ENCODE results near the gene EIF5A2. TPM values are rescaled to one million over a fixed set of nuclear protein-coding genes. Genes with fewer than 3 reads are reported as not detected.

The EIF5A2 gene
- total RNA-seq, 1 donor = 12.3 TPM

DNA sequence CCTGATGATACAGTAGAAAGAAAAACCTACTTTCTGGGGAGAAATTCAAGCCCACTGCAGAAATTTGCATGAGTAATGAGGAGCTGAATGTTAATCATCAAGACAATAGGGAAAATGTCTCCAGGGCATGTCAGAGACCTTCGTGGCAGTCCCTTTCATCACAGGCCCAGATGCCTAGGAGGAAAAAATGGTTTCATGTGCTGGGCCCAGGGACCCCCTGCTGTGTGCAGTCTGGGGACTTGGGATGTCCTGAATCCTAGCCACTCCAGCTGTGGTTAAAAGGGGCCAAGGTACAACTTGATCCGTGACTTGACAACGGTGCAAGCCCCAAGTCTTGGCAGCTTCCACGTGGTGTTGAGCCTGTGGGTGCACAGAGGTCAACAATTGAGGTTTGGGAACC lies 10.3 kb upstream of the EIF5A2 start:
- Histone ChIP-seq H3K4me1 (ENCODE audit: insufficient read depth, low read length) (no peaks in the 10 kb centered on the region), H3K9me3 (ENCODE audit: low read depth, low read length) (no peaks in the 10 kb centered on the region), H2AFZ (ENCODE audit: low read length) (no peak overlapping the region), H4K20me1 (ENCODE audit: insufficient read depth, low read length) (no peaks in the 10 kb centered on the region), H3K27ac (ENCODE audit: low read depth, low read length) (no peak overlapping the region), H3K36me3 (ENCODE audit: insufficient read depth, low read length) (no peaks in the 10 kb centered on the region), H3K4me3 (ENCODE audit: insufficient read depth, low read length) (no peak overlapping the region), H3K27me3 (ENCODE audit: insufficient read depth, low read length) (no peaks in the 10 kb centered on the region), H3K79me2 (ENCODE audit: insufficient read depth, low read length) (no peaks in the 10 kb centered on the region), H3K4me2 (ENCODE audit: insufficient read depth, low read length) (no peak overlapping the region)
- no peak for DNase-seq (ENCODE audit: insufficient read length, low spot score, missing footprints)
- TF ChIP-seq, protein P1, sequence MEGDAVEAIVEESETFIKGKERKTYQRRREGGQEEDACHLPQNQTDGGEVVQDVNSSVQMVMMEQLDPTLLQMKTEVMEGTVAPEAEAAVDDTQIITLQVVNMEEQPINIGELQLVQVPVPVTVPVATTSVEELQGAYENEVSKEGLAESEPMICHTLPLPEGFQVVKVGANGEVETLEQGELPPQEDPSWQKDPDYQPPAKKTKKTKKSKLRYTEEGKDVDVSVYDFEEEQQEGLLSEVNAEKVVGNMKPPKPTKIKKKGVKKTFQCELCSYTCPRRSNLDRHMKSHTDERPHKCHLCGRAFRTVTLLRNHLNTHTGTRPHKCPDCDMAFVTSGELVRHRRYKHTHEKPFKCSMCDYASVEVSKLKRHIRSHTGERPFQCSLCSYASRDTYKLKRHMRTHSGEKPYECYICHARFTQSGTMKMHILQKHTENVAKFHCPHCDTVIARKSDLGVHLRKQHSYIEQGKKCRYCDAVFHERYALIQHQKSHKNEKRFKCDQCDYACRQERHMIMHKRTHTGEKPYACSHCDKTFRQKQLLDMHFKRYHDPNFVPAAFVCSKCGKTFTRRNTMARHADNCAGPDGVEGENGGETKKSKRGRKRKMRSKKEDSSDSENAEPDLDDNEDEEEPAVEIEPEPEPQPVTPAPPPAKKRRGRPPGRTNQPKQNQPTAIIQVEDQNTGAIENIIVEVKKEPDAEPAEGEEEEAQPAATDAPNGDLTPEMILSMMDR (IDR thresholded peaks at IDR 0.05; ENCODE audit: extremely low read depth, low read depth, low read length) = no peak

DNA sequence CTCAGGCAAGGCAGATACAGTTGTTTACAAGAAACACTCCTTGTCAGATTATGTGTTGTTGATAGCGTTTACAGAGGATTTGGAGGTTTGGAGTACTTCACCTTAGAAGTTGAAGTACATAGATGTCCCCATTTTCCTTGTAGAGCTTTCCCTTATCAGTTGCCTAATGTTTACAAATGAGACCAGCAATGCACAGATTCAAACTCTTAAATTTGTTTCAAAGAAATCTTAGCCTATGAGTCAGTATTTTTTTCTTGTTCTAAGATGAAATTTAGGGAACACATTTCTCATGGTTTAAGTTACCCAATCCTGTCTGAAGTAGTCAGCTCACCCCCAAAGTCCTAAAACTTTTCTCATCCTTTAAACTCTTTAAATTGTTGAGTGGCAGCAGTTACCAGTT lies 6.3 kb upstream of the EIF5A2 start:
- Histone ChIP-seq H3K4me2 (ENCODE audit: insufficient read depth, low read length) (no peak overlapping the region), H4K20me1 (ENCODE audit: insufficient read depth, low read length) (no peaks in the 10 kb centered on the region), H2AFZ (ENCODE audit: low read length) (peak overlapping the region; percentile 28), H3K4me1 (ENCODE audit: insufficient read depth, low read length) (peaks cover 2% of the 10 kb centered on the region), H3K27me3 (ENCODE audit: insufficient read depth, low read length) (no peaks in the 10 kb centered on the region), H3K36me3 (ENCODE audit: insufficient read depth, low read length) (no peaks in the 10 kb centered on the region), H3K4me3 (ENCODE audit: insufficient read depth, low read length) (no peak overlapping the region), H3K79me2 (ENCODE audit: insufficient read depth, low read length) (no peaks in the 10 kb centered on the region), H3K9me3 (ENCODE audit: low read depth, low read length) (peaks cover 5% of the 10 kb centered on the region), H3K27ac (ENCODE audit: low read depth, low read length) (no peak overlapping the region)
- no peak for DNase-seq (ENCODE audit: insufficient read length, low spot score, missing footprints)
- TF ChIP-seq, protein P1 (IDR thresholded peaks at IDR 0.05; ENCODE audit: extremely low read depth, low read depth, low read length) = no peak

DNA sequence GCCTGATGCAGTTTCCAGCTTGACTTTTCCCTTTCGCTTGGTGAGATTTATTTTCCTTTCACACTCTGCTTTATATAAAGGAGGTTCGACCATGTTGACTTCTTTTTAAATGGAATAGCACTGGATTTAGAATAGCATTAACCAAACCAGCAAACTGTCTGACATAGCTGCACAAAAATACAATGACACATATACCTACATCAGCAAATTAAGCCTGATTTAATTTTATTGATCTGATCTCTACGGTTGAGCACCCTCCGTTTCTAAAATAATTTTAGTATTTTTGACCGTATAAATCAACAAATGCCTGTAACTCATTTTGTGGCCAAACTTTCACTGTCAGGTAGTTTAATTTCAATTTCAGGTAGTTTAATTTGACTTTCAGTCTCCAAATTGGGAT lies 5.8 kb upstream of the EIF5A2 start:
- H4K20me1 ChIP-seq (ENCODE audit: insufficient read depth, low read length) = no peaks in the 10 kb centered on the region
- DNase-seq (ENCODE audit: insufficient read length, low spot score, missing footprints) = no peak
- peaks cover 5% of the 10 kb centered on the region for H3K9me3 ChIP-seq (ENCODE audit: low read depth, low read length)
- H3K79me2 ChIP-seq (ENCODE audit: insufficient read depth, low read length) = no peaks in the 10 kb centered on the region
- no peak overlapping the region for H2AFZ ChIP-seq (ENCODE audit: low read length)
- no peak overlapping the region for H3K27ac ChIP-seq (ENCODE audit: low read depth, low read length)
- no peak overlapping the region for H3K4me2 ChIP-seq (ENCODE audit: insufficient read depth, low read length)
- TF ChIP-seq, protein P1 (IDR thresholded peaks at IDR 0.05; ENCODE audit: extremely low read depth, low read depth, low read length) = no peak
- no peaks in the 10 kb centered on the region for H3K27me3 ChIP-seq (ENCODE audit: insufficient read depth, low read length)
- peaks cover 3% of the 10 kb centered on the region for H3K4me1 ChIP-seq (ENCODE audit: insufficient read depth, low read length)
- H3K36me3 ChIP-seq (ENCODE audit: insufficient read depth, low read length) = no peaks in the 10 kb centered on the region
- no peak overlapping the region for H3K4me3 ChIP-seq (ENCODE audit: insufficient read depth, low read length)

DNA sequence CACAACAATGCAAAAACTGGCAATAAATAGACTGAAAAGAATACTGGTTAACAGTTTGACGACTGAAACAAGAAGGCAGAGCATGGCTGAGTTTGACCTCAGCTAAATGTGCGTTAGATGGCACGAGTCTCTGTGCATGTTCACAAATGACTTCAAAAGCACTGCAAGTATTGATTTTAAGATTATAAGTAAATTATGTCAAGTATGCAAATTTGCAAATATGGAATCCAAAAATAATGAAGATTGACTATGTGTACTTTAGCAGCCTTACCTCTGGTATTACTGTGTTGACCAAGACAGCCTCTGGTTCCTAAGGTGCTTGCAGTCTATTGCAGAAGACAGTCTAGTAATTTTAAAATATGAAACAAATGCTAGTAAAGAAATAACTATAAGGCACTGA lies 2.6 kb upstream of the EIF5A2 start:
- H2AFZ ChIP-seq (ENCODE audit: low read length) = no peak overlapping the region
- no peaks in the 10 kb centered on the region for H3K27me3 ChIP-seq (ENCODE audit: insufficient read depth, low read length)
- TF ChIP-seq, protein P1 (IDR thresholded peaks at IDR 0.05; ENCODE audit: extremely low read depth, low read depth, low read length) = no peak
- no peak overlapping the region for H3K27ac ChIP-seq (ENCODE audit: low read depth, low read length)
- peaks cover 17% of the 10 kb centered on the region for H3K79me2 ChIP-seq (ENCODE audit: insufficient read depth, low read length)
- H3K36me3 ChIP-seq (ENCODE audit: insufficient read depth, low read length) = no peaks in the 10 kb centered on the region
- H4K20me1 ChIP-seq (ENCODE audit: insufficient read depth, low read length) = no peaks in the 10 kb centered on the region
- no peak overlapping the region for H3K4me2 ChIP-seq (ENCODE audit: insufficient read depth, low read length)
- H3K9me3 ChIP-seq (ENCODE audit: low read depth, low read length) = peaks cover 8% of the 10 kb centered on the region
- H3K4me1 ChIP-seq (ENCODE audit: insufficient read depth, low read length) = peaks cover 10% of the 10 kb centered on the region
- H3K4me3 ChIP-seq (ENCODE audit: insufficient read depth, low read length) = no peak overlapping the region
- no peak for DNase-seq (ENCODE audit: insufficient read length, low spot score, missing footprints)

Measured in osteoblast (primary cell).